ENCODE data around the gene NEK8. TPM values are rescaled to one million over a fixed set of nuclear protein-coding genes. Genes with fewer than 3 reads are reported as not detected.
A peak's percentile ranks its signal among the peaks of the same experiment; 100 is the strongest.
"Not testable (repeated sequence)": the region's sequence is repeated elsewhere in the genome, so short reads cannot be mapped to it uniquely, and the experiment has no call there.

NEK8 gene
- total RNA-seq, 4 donors from 2014 or later: 2.1 to 9.5 (median 4.4) TPM

GRCh38 chr17:28717578-28718332 is 10.8 kb upstream of the NEK8 start, which contains the start of gene RAB34:
Gene RAB34, minus strand, starts transcription at chr17:28717868. Its CDS starts 602 bp downstream, at chr17:28717266.
- no peak for TF ChIP-seq POLR2A (IDR thresholded peaks at IDR 0.05)
- no peak for TF ChIP-seq CTCF (IDR thresholded peaks at IDR 0.05)
- peak; percentile 69 to 94 for DNase-seq (ENCODE audit: low spot score in 2 of 2)
- WGBS, 2 donors: 1 to 2% methylated on average over 37 to 53 of the region's 60 CpGs
- intact Hi-C loops (cut with DNase I; ENCODE audit: low total_unique reads): no loop called here
- H3K4me3 ChIP-seq (ENCODE audit: low read depth, poor library complexity, severe bottlenecking): peak within 1 kb of the TSS; percentile 48

- no peak overlapping the region for H3K4me3 ChIP-seq (ENCODE audit: low read depth, poor library complexity, severe bottlenecking)
- whole genome bisulfite sequencing, 2 donors: 31 to 32% methylated on average over 18 of the region's 18 CpGs
- TF ChIP-seq CTCF (IDR thresholded peaks at IDR 0.05) (no peak), POLR2A (IDR thresholded peaks at IDR 0.05) (no peak)
- DNase-seq (ENCODE audit: low spot score in 2 of 2): no peak
- intact Hi-C loops (cut with DNase I; ENCODE audit: low total_unique reads): no loop called here
These were observed 10.1 kb upstream of the NEK8 start for GRCh38 chr17:28718333-28719020.

- intact Hi-C loops (cut with DNase I; ENCODE audit: low total_unique reads): no loop called here
- no peak overlapping the region for H3K4me3 ChIP-seq (ENCODE audit: low read depth, poor library complexity, severe bottlenecking)
- no peak for DNase-seq (ENCODE audit: low spot score in 2 of 2)
- 31 to 33% methylated on average over 18 of the region's 18 CpGs for WGBS, 2 donors
- TF ChIP-seq POLR2A (IDR thresholded peaks at IDR 0.05) (no peak), CTCF (IDR thresholded peaks at IDR 0.05) (no peak)
These were observed 9.6 kb upstream of the NEK8 start for GRCh38 chr17:28719021-28719433.

GRCh38 chr17:28720247-28720996 is 8.2 kb upstream of the NEK8 start:
- H3K4me3 ChIP-seq (ENCODE audit: low read depth, poor library complexity, severe bottlenecking): peak overlapping the region; percentile 75
- DNase-seq (ENCODE audit: low spot score in 2 of 2): no peak
- intact Hi-C loops (cut with DNase I; ENCODE audit: low total_unique reads): no loop called here
- WGBS, 2 donors: 1 to 3% methylated on average over 28 to 30 of the region's 30 CpGs
- TF ChIP-seq POLR2A (IDR thresholded peaks at IDR 0.05) (no peak), CTCF (IDR thresholded peaks at IDR 0.05) (no peak)

- DNase-seq (ENCODE audit: low spot score in 2 of 2); intact Hi-C loops (cut with DNase I; ENCODE audit: low total_unique reads): not testable (repeated sequence)
- H3K4me3 ChIP-seq (ENCODE audit: low read depth, poor library complexity, severe bottlenecking): peak overlapping the region; percentile 75
- 29 to 31% methylated on average over 19 of the region's 19 CpGs for whole genome bisulfite sequencing, 2 donors
These were observed 7.6 kb upstream of the NEK8 start for GRCh38 chr17:28720997-28721329.

All from lower leg skin (tissue), 4 donors.